Duodenal mucosa (tissue), 2 donors: ENCODE measurements around the gene KRT40.

ENCODE experiments used
- H3K27ac ChIP-seq: one replicate; pipeline ENCODE4 v1.7.0; 2013; ENCODE audit warnings: low read depth, low read length
- H3K27me3 ChIP-seq, 2 donors: one replicate each; pipeline ENCODE4 v1.7.0; 2013; ENCODE audit warnings: low read length in 2 of 2, control low read depth in 1 of 2; ENCODE audit not compliant: insufficient read depth in 2 of 2, control insufficient read depth in 1 of 2
- H3K36me3 ChIP-seq, 2 donors: one replicate each; pipeline ENCODE4 v1.7.0; 2013; ENCODE audit warnings: low read length in 2 of 2, control low read depth in 1 of 2; ENCODE audit not compliant: insufficient read depth in 2 of 2, control insufficient read depth in 1 of 2
- H3K4me1 ChIP-seq, 2 donors: one replicate each; pipeline ENCODE4 v1.7.0; 2013; ENCODE audit warnings: low read length in 2 of 2, control low read depth in 1 of 2; ENCODE audit not compliant: insufficient read depth in 2 of 2, control insufficient read depth in 1 of 2
- H3K4me3 ChIP-seq, 2 donors: one replicate each; pipeline ENCODE4 v1.7.0; 2013; ENCODE audit warnings: low read length in 2 of 2, low read depth in 1 of 2
- H3K9ac ChIP-seq, 2 donors: one replicate each; pipeline ENCODE4 v1.7.0; 2013; ENCODE audit warnings: low read length in 2 of 2, low read depth in 1 of 2
- H3K9me3 ChIP-seq, 2 donors: one replicate each; pipeline ENCODE4 v1.7.0; 2013; ENCODE audit warnings: low read length in 2 of 2, control low read depth in 1 of 2; ENCODE audit not compliant: control insufficient read depth in 1 of 2

The KRT40 gene

GRCh38 chr17:40984226-40984625 is at the start of gene KRT40:
Gene KRT40, minus strand, starts transcription at chr17:40984326. Its CDS starts 53 bp downstream, at chr17:40984273.
- no peak within 1 kb of the TSS for H3K4me3 ChIP-seq
- no peaks in the 10 kb centered on the region for H3K4me1 ChIP-seq
- no peaks in the 10 kb centered on the region for H3K9me3 ChIP-seq
- no peak within 1 kb of the TSS for H3K9ac ChIP-seq
- H3K27ac ChIP-seq: no peak within 1 kb of the TSS
- H3K27me3 ChIP-seq: peaks cover 0 to 5% of the 10 kb centered on the region in 2 donors
- H3K36me3 ChIP-seq: no peaks in the 10 kb centered on the region

- Histone ChIP-seq H3K9ac (no peak within 1 kb of the TSS), H3K4me3 (no peak within 1 kb of the TSS), H3K27ac (no peak within 1 kb of the TSS), H3K4me1 (no peaks in the 10 kb centered on the region), H3K36me3 (no peaks in the 10 kb centered on the region), H3K9me3 (no peaks in the 10 kb centered on the region), H3K27me3 (peaks cover 0 to 3% of the 10 kb centered on the region in 2 donors)
These were observed 45.6 kb upstream of the KRT40 start, which contains the start of gene KRTAP1-4 for GRCh38 chr17:41029633-41030245. Gene KRTAP1-4, minus strand, starts transcription at chr17:41030195. Its CDS starts 117 bp downstream, at chr17:41030078.

- Histone ChIP-seq H3K27me3 (peaks cover 0 to 3% of the 10 kb centered on the region in 2 donors), H3K9ac (no peak within 1 kb of the TSS), H3K9me3 (no peaks in the 10 kb centered on the region), H3K4me1 (no peaks in the 10 kb centered on the region), H3K36me3 (no peaks in the 10 kb centered on the region), H3K4me3 (no peak within 1 kb of the TSS), H3K27ac (no peak within 1 kb of the TSS)
These were observed 42.8 kb upstream of the KRT40 start, which contains the start of gene KRTAP1-5 for GRCh38 chr17:41026715-41027471. Gene KRTAP1-5, minus strand, starts transcription at chr17:41027208. Its CDS starts 53 bp downstream, at chr17:41027155.

GRCh38 chr17:41024697-41025096 is 40.6 kb upstream of the KRT40 start:
- Histone ChIP-seq H3K36me3 (no peaks in the 10 kb centered on the region), H3K4me1 (no peaks in the 10 kb centered on the region), H3K9me3 (no peaks in the 10 kb centered on the region), H3K27ac (no peak overlapping the region), H3K9ac (no peak overlapping the region), H3K4me3 (no peak overlapping the region), H3K27me3 (peaks cover 0 to 3% of the 10 kb centered on the region in 2 donors)

- Histone ChIP-seq H3K27me3 (no peaks in the 10 kb centered on the region), H3K9me3 (no peaks in the 10 kb centered on the region), H3K36me3 (no peaks in the 10 kb centered on the region), H3K9ac (no peak overlapping the region), H3K4me3 (no peak overlapping the region), H3K27ac (no peak overlapping the region), H3K4me1 (no peaks in the 10 kb centered on the region)
These were observed 36.2 kb upstream of the KRT40 start for GRCh38 chr17:41020336-41020735.

- no peaks in the 10 kb centered on the region for H3K4me1 ChIP-seq
- H3K4me3 ChIP-seq: no peak overlapping the region
- H3K36me3 ChIP-seq: no peaks in the 10 kb centered on the region
- no peaks in the 10 kb centered on the region for H3K27me3 ChIP-seq
- H3K27ac ChIP-seq: no peak overlapping the region
- no peak overlapping the region for H3K9ac ChIP-seq
- H3K9me3 ChIP-seq: no peaks in the 10 kb centered on the region
These were observed 35.3 kb upstream of the KRT40 start for GRCh38 chr17:41019415-41019814.

GRCh38 chr17:41018541-41018940 is 34.4 kb upstream of the KRT40 start:
- Histone ChIP-seq H3K4me1 (no peaks in the 10 kb centered on the region), H3K9me3 (no peaks in the 10 kb centered on the region), H3K4me3 (no peak overlapping the region), H3K27ac (no peak overlapping the region), H3K27me3 (no peaks in the 10 kb centered on the region), H3K36me3 (no peaks in the 10 kb centered on the region), H3K9ac (no peak overlapping the region)

- Histone ChIP-seq H3K9ac (no peak overlapping the region), H3K4me1 (no peaks in the 10 kb centered on the region)
These were observed 32.6 kb upstream of the KRT40 start for GRCh38 chr17:41016578-41017215.

GRCh38 chr17:41015454-41015853 is 31.3 kb upstream of the KRT40 start:
- Histone ChIP-seq H3K4me3 (no peak overlapping the region), H3K4me1 (no peaks in the 10 kb centered on the region), H3K36me3 (no peaks in the 10 kb centered on the region)

More at GRCh38 chr17:41016578-41017215, 32.6 kb upstream of the KRT40 start:
- H3K27ac ChIP-seq: no peak overlapping the region
- no peak overlapping the region for H3K4me3 ChIP-seq
- H3K27me3 ChIP-seq: no peaks in the 10 kb centered on the region
- H3K36me3 ChIP-seq: no peaks in the 10 kb centered on the region
- H3K9me3 ChIP-seq: no peaks in the 10 kb centered on the region

GRCh38 chr17:41013606-41014005 is 29.5 kb upstream of the KRT40 start:
- H3K27me3 ChIP-seq: no peaks in the 10 kb centered on the region
- no peak overlapping the region for H3K4me3 ChIP-seq
- no peak overlapping the region for H3K9ac ChIP-seq
- no peak overlapping the region for H3K27ac ChIP-seq
- H3K9me3 ChIP-seq: no peaks in the 10 kb centered on the region
- no peaks in the 10 kb centered on the region for H3K4me1 ChIP-seq
- H3K36me3 ChIP-seq: no peaks in the 10 kb centered on the region

More at GRCh38 chr17:41015454-41015853, 31.3 kb upstream of the KRT40 start:
- Histone ChIP-seq H3K9me3 (no peaks in the 10 kb centered on the region), H3K27me3 (no peaks in the 10 kb centered on the region), H3K9ac (no peak overlapping the region), H3K27ac (no peak overlapping the region)
